H1 (cell line): ENCODE measurements around the gene CPSF4. TPM values are rescaled to one million over a fixed set of nuclear protein-coding genes. Genes with fewer than 3 reads are reported as not detected.
A peak's percentile ranks its signal among the peaks of the same experiment; 100 is the strongest.

ENCODE experiments used
- CTCF ChIA-PET: fragments of 300-600 bp; sonication (Branson Sonifier 250); formaldehyde crosslinking; loops from one replicate; lab custom pipeline; 2021; ENCODE audit not compliant: partially characterized antibody; lab: Charles Lee
- POLR2A ChIA-PET: fragments of 300-600 bp; sonication (Branson Sonifier 250); formaldehyde crosslinking; loops from one replicate; lab custom pipeline; 2021; ENCODE audit warnings: inconsistent platforms; ENCODE audit not compliant: partially characterized antibody; lab: Charles Lee
- DNase-seq, 2 experiments: peaks; one replicate each; pipeline versions ENCODE4 v3.0.0 to v3.0.0-alpha.2; 2010 to 2022; ENCODE audit warnings: low spot score in 2 of 2, low read depth in 1 of 2, mixed read lengths in 1 of 2
- FAIRE-seq: peaks from 2 replicates; lab custom pipeline; 2011; peaks lifted over from hg19 to GRCh38; lab: Jason Lieb, UNC
- H2AFZ ChIP-seq: 2 replicates; pipeline ENCODE4 v1.8.1; 2012; ENCODE audit warnings: low read length, inconsistent platforms
- H2AK5ac ChIP-seq: 2 replicates; pipeline ENCODE4 v1.6.1; 2013; ENCODE audit warnings: low read depth, low read length
- H2BK120ac ChIP-seq: replicated peaks from 2 replicates; pipeline ENCODE3; 2013; ENCODE audit warnings: low read depth, low read length, inconsistent platforms
- H2BK12ac ChIP-seq: 2 replicates; pipeline ENCODE4 v1.6.1; 2013; ENCODE audit warnings: low read depth, low read length
- H2BK15ac ChIP-seq: 2 replicates; pipeline ENCODE4 v1.6.1; 2013; ENCODE audit warnings: low read length
- H2BK20ac ChIP-seq: 2 replicates; pipeline ENCODE4 v1.6.1; 2013; ENCODE audit warnings: low read length
- H2BK5ac ChIP-seq: 2 replicates; pipeline ENCODE4 v1.6.1; 2013; ENCODE audit warnings: low read depth, low read length
- H3K14ac ChIP-seq: 2 replicates; pipeline ENCODE4 v1.6.1; 2013; ENCODE audit warnings: inconsistent platforms; ENCODE audit not compliant: insufficient read length
- H3K18ac ChIP-seq: 2 replicates; pipeline ENCODE4 v1.6.1; 2013; ENCODE audit warnings: low read length; ENCODE audit errors: extremely low read depth
- H3K23ac ChIP-seq: 2 replicates; pipeline ENCODE4 v1.6.1; 2013; ENCODE audit warnings: inconsistent platforms; ENCODE audit not compliant: insufficient read length
- H3K23me2 ChIP-seq: 2 replicates; pipeline ENCODE4 v1.6.1; 2013; ENCODE audit warnings: low read depth, low read length
- H3K27ac ChIP-seq: 2 replicates; pipeline ENCODE4 v1.6.1; 2011; ENCODE audit warnings: low read depth, low read length, inconsistent platforms
- H3K27me3 ChIP-seq, 4 experiments: replicated peaks in 1 of 4; 1 replicate in 1 of 4; 2 replicates in 3 of 4; pipeline versions ENCODE4 v1.6.1 to v1.8.1; 2011 to 2013; ENCODE audit warnings: low read length in 3 of 4, mild to moderate bottlenecking in 3 of 4, inconsistent platforms in 2 of 4, mixed read lengths in 2 of 4, moderate library complexity in 1 of 4; ENCODE audit not compliant: control insufficient read depth in 3 of 4, insufficient read depth in 3 of 4; ENCODE audit errors: extremely low read depth in 1 of 4
- H3K36me3 ChIP-seq, 4 experiments: 2 replicates each; pipeline versions ENCODE4 v1.6.1 to v1.8.1; 2011 to 2013; ENCODE audit warnings: mild to moderate bottlenecking in 4 of 4, low read length in 3 of 4, moderate library complexity in 2 of 4, control low read depth in 1 of 4, inconsistent platforms in 1 of 4; ENCODE audit not compliant: insufficient read depth in 4 of 4, control insufficient read depth in 2 of 4
- H3K4ac ChIP-seq: replicated peaks from 2 replicates; pipeline ENCODE3; 2013; ENCODE audit warnings: low read length, low read depth, mixed read lengths, inconsistent platforms; ENCODE audit not compliant: insufficient read length
- H3K4me1 ChIP-seq, 4 experiments: replicated peaks in 1 of 4; 1 replicate in 1 of 4; 2 replicates in 3 of 4; pipeline versions ENCODE4 v1.6.1 to v1.8.1; 2011 to 2013; ENCODE audit warnings: low read length in 3 of 4, inconsistent platforms in 2 of 4, mixed read lengths in 1 of 4; ENCODE audit not compliant: insufficient read depth in 4 of 4, control insufficient read depth in 3 of 4
- H3K4me2 ChIP-seq, 2 experiments: 2 replicates each; pipeline versions ENCODE4 v1.6.1 to v1.8.1; 2011 to 2013; ENCODE audit warnings: low read depth in 2 of 2, low read length in 2 of 2, control low read depth in 1 of 2, inconsistent platforms in 1 of 2, mild to moderate bottlenecking in 1 of 2; ENCODE audit not compliant: insufficient read depth in 1 of 2
- H3K4me3 ChIP-seq, 4 experiments: fragments of 200-600, 300-600 bp in 1 of 4; sonication (generic), shearing (Covaris generic), sonication (Bioruptor Twin) in 1 of 4; 2 replicates each; pipeline versions ENCODE4 v1.5.1 to v1.8.1; 2011 to 2016; ENCODE audit warnings: low read length in 4 of 4, low read depth in 3 of 4, control low read depth in 2 of 4, inconsistent platforms in 2 of 4, mild to moderate bottlenecking in 2 of 4, mixed read lengths in 1 of 4, moderate library complexity in 1 of 4; ENCODE audit not compliant: insufficient read depth in 2 of 4; ENCODE audit errors: extremely low read depth in 1 of 4
- H3K56ac ChIP-seq: replicated peaks from 2 replicates; pipeline ENCODE3; 2013; ENCODE audit warnings: low read depth, mild to moderate bottlenecking, mixed read lengths, low read length, inconsistent platforms; ENCODE audit not compliant: insufficient read length
- H3K79me1 ChIP-seq: 2 replicates; pipeline ENCODE4 v1.6.1; 2013; ENCODE audit warnings: low read depth, low read length, control low read depth
- H3K79me2 ChIP-seq, 2 experiments: 2 replicates each; pipeline versions ENCODE4 v1.6.1 to v1.8.1; 2012 to 2013; ENCODE audit warnings: low read length in 2 of 2, mild to moderate bottlenecking in 2 of 2, inconsistent platforms in 1 of 2; ENCODE audit not compliant: insufficient read depth in 2 of 2, control insufficient read depth in 1 of 2
- H3K9ac ChIP-seq, 4 experiments: replicated peaks in 1 of 4; 1 replicate in 1 of 4; 2 replicates in 3 of 4; pipeline versions ENCODE4 v1.6.1 to v1.8.1; 2011 to 2013; ENCODE audit warnings: low read depth in 3 of 4, low read length in 3 of 4, control low read depth in 2 of 4, mild to moderate bottlenecking in 2 of 4, moderate library complexity in 2 of 4, inconsistent platforms in 1 of 4; ENCODE audit errors: extremely low read depth in 1 of 4
- H3K9me3 ChIP-seq, 2 experiments: 2 replicates each; pipeline versions ENCODE4 v1.6.1 to v1.8.1; 2012 to 2013; ENCODE audit warnings: mild to moderate bottlenecking in 2 of 2, moderate library complexity in 2 of 2, control low read depth in 1 of 2, inconsistent platforms in 1 of 2, low read depth in 1 of 2, low read length in 1 of 2, mixed read lengths in 1 of 2; ENCODE audit not compliant: insufficient read depth in 2 of 2
- H4K20me1 ChIP-seq, 2 experiments: replicated peaks in 1 of 2; 2 replicates each; pipeline versions ENCODE3 to v1.8.1; 2011 to 2013; ENCODE audit warnings: inconsistent platforms in 2 of 2, low read length in 2 of 2, mild to moderate bottlenecking in 1 of 2; ENCODE audit not compliant: insufficient read depth in 2 of 2, control insufficient read depth in 1 of 2
- H4K5ac ChIP-seq: 2 replicates; pipeline ENCODE4 v1.6.1; 2013; ENCODE audit warnings: low read length, low read depth, mixed read lengths, inconsistent platforms; ENCODE audit not compliant: insufficient read length
- H4K8ac ChIP-seq: 2 replicates; pipeline ENCODE4 v1.8.0; 2013; ENCODE audit warnings: mild to moderate bottlenecking, moderate library complexity, low read length, inconsistent platforms; ENCODE audit not compliant: insufficient read depth; ENCODE audit errors: extremely low read depth
- H4K91ac ChIP-seq: replicated peaks from 2 replicates; pipeline ENCODE3; 2013; ENCODE audit warnings: low read length, mixed read lengths, inconsistent platforms; ENCODE audit not compliant: insufficient read length
- CTCF ChIP-seq, 3 experiments: IDR thresholded peaks; 1 replicate in 2 of 3; 2 replicates in 1 of 3; pipeline versions ENCODE4 v1.5.1 to v1.6.1; 2011; ENCODE audit warnings: low read length in 3 of 3, mild to moderate bottlenecking in 3 of 3, inconsistent platforms in 2 of 3, low read depth in 1 of 3, moderate library complexity in 1 of 3; ENCODE audit not compliant: insufficient read depth in 1 of 3; ENCODE audit errors: control extremely low read depth in 1 of 3
- FOSL1 ChIP-seq: IDR thresholded peaks from 2 replicates; pipeline ENCODE4 v1.6.1; 2011; ENCODE audit warnings: mild to moderate bottlenecking, low read depth, low read length, moderate library complexity; ENCODE audit not compliant: insufficient read depth
- RAD21 ChIP-seq, 2 experiments: IDR thresholded peaks in 1 of 2; conservative IDR thresholded peaks in 1 of 2; 2 replicates each; pipeline ENCODE4 v1.6.1; 2011; ENCODE audit warnings: low read depth in 2 of 2, low read length in 2 of 2, improper control_type of control experiment in 1 of 2, inconsistent platforms in 1 of 2, mild to moderate bottlenecking in 1 of 2, moderate library complexity in 1 of 2
- WGBS, 2 experiments: shearing (Covaris generic) in 1 of 2; methylation state at CpG; one replicate each; pipeline versions ENCODE4 v1.1.6 to v1.1.7; 2013 to 2015; ENCODE audit warnings: low lambda C conversion rate in 2 of 2, mixed read lengths in 2 of 2, inconsistent platforms in 1 of 2, low coverage in 1 of 2, missing lambda C conversion rate in 1 of 2; ENCODE audit not compliant: insufficient replicate concordance in 2 of 2, insufficient coverage in 1 of 2, insufficient read length in 1 of 2; ENCODE audit errors: extremely low coverage in 1 of 2, missing lambda C conversion rate in 1 of 2; 5-methylcytosine and 5-hydroxymethylcytosine counted together
- polyA plus RNA-seq, 7 experiments: library from polyadenylated mRNA; depleted of rRNA in 3 of 7; stranded (reverse) in 5 of 7; unstranded in 2 of 7; fragments of >200 nt in 5 of 7; fragments of 200-250 nt in 2 of 7; gene quantifications; 1 replicate in 5 of 7; 2 replicates in 1 of 7; 4 replicates in 1 of 7; pipeline versions ENCODE4 v1.2.1 to v1.2.3, GENCODE V29; 2011 to 2013; ENCODE audit warnings: missing spikeins in 2 of 7, mixed read lengths in 2 of 7
- total RNA-seq: library from RNA; stranded (reverse); fragmentation: NEBNext Ultra II Directional; extraction: Animal tissue kit (Norgen Biotek cat#: 25700); gene quantifications from 2 replicates; pipeline ENCODE4 v1.2.1, GENCODE V29; 2021

The CPSF4 gene
- total and polyA plus RNA-seq, 2 of the 8 experiments (the other 6 are each of a cell fraction or from before 2014, with no cell fraction given), result 77.5 to 103 TPM

- H3K9ac ChIP-seq, result no peak overlapping the region; a peak in 1 of 7 replicates
- POLR2A ChIA-PET, result interaction anchor here (1.2 to 7.9 kb wide), 5 partner anchors 11 to 43 kb away, joined by 3 to 150 read pairs (median 12); partner anchors contain the start of genes ARPC1B, BUD31, CPSF4 and PDAP1
- FAIRE-seq (no peak), DNase-seq (no peak)
- H2BK120ac ChIP-seq, result no peak overlapping the region
- peaks cover 4% of the 10 kb centered on the region; the same call in 1 of the 2 replicates for H3K23me2 ChIP-seq
- H4K20me1 ChIP-seq, result peaks cover 14 to 27% of the 10 kb centered on the region in 2 experiments
- 94% methylated on average over 14 of the region's 14 CpGs; no CpG with 5 or more reads in 1 of the 2 experiments for WGBS, 2 experiments
- no peaks in the 10 kb centered on the region for H3K79me2 ChIP-seq
- no peak overlapping the region for H3K23ac ChIP-seq
- no peak overlapping the region for H4K8ac ChIP-seq
- H3K9me3 ChIP-seq, result no peaks in the 10 kb centered on the region
- no peak overlapping the region for H2BK5ac ChIP-seq
- CTCF ChIA-PET, result interaction anchor here (1.0 kb wide), 1 partner anchor 30 kb away, joined by 3 read pairs; no protein-coding TSS in a partner anchor
- H3K36me3 ChIP-seq, result peaks cover 20 to 68% (median 39%) of the 10 kb centered on the region in 4 experiments
- no peak overlapping the region for H2AK5ac ChIP-seq
- H3K27me3 ChIP-seq, result no peaks in the 10 kb centered on the region
- no peak overlapping the region for H2BK20ac ChIP-seq
- no peak overlapping the region for H3K14ac ChIP-seq
- H4K5ac ChIP-seq, result no peak overlapping the region
- H3K4ac ChIP-seq, result no peak overlapping the region
- H3K4me3 ChIP-seq, result no peak overlapping the region
- no peak overlapping the region for H2BK15ac ChIP-seq
- H3K27ac ChIP-seq, result no peak overlapping the region
- no peak overlapping the region for H2AFZ ChIP-seq
- H3K18ac ChIP-seq, result no peak overlapping the region
- H3K4me2 ChIP-seq, result no peak overlapping the region
- TF ChIP-seq FOSL1 (no peak), CTCF (IDR thresholded peaks at IDR 0.05; ENCODE audit: control extremely low read depth in 1 of 3, insufficient read depth in 1 of 3, low read depth in 1 of 3, low read length in 3 of 3) (peak in 1 of 3 experiments; percentile 32; a peak in 2 of 4 replicates), RAD21 (IDR thresholded peaks at IDR 0.05 in 1 of 2, conservative IDR thresholded peaks at IDR 0.05 in 1 of 2; ENCODE audit: low read depth in 2 of 2, low read length in 2 of 2) (peak in 1 of 2 experiments; percentile 28; a peak in 2 of 4 replicates)
- H3K79me1 ChIP-seq, result no peaks in the 10 kb centered on the region
- no peak overlapping the region for H2BK12ac ChIP-seq
- H4K91ac ChIP-seq, result no peak overlapping the region
- H3K4me1 ChIP-seq, result peaks cover 2 to 12% (median 5%) of the 10 kb centered on the region in 4 experiments; a peak in 6 of 7 replicates
- no peak overlapping the region for H3K56ac ChIP-seq
These were observed 43.0 kb upstream of the CPSF4 start for GRCh38 chr7:99395616-99396327.
